RWPE2 (cell line): ENCODE data around the gene LPCAT1.
"Not testable (repeated sequence)": the region's sequence is repeated elsewhere in the genome, so short reads cannot be mapped to it uniquely, and the experiment has no call there.

ENCODE experiments used
- ATAC-seq: fragments of 200-7000 bp; cut with Tn5 transposase; 3 replicates; pipeline ENCODE4 v1.9.1; 2021; ENCODE audit warnings: low read depth
- DNase-seq: peaks from one replicate; pipeline ENCODE4 v3.0.0-alpha.2; 2020; ENCODE audit warnings: low spot score
- H3K27ac ChIP-seq: fragments of 450-650 bp; 2 replicates; pipeline ENCODE4 v1.5.1; 2017; ENCODE audit warnings: mild to moderate bottlenecking; ENCODE audit not compliant: poor library complexity, severe bottlenecking
- H3K27me3 ChIP-seq: fragments of 250-450 bp; sonication (Bioruptor Pico); 2 replicates; pipeline ENCODE4 v1.5.1; 2021; ENCODE audit warnings: mild to moderate bottlenecking, moderate library complexity; ENCODE audit not compliant: insufficient read depth, poor library complexity, severe bottlenecking
- H3K36me3 ChIP-seq: fragments of 250-450 bp; sonication (Bioruptor Pico); 2 replicates; pipeline ENCODE4 v1.5.1; 2020; ENCODE audit warnings: low read depth, mild to moderate bottlenecking, moderate library complexity
- H3K4me1 ChIP-seq: fragments of 250-450 bp; sonication (Bioruptor Pico); 2 replicates; pipeline ENCODE4 v1.5.1; 2021; ENCODE audit warnings: mild to moderate bottlenecking, moderate library complexity; ENCODE audit not compliant: insufficient read depth, poor library complexity, severe bottlenecking
- H3K4me3 ChIP-seq: fragments of 250-450 bp; sonication (Bioruptor Pico); 2 replicates; pipeline ENCODE4 v1.5.1; 2021; ENCODE audit warnings: mild to moderate bottlenecking, moderate library complexity; ENCODE audit not compliant: severe bottlenecking
- H3K9me3 ChIP-seq: fragments of 250-450 bp; sonication (Bioruptor Pico); 2 replicates; pipeline ENCODE4 v1.5.1; 2021; ENCODE audit warnings: mild to moderate bottlenecking, moderate library complexity; ENCODE audit not compliant: severe bottlenecking
- CTCF ChIP-seq: fragments of 450-650 bp; IDR thresholded peaks from one replicate; pipeline ENCODE4 v1.5.1; 2017; ENCODE audit warnings: mild to moderate bottlenecking, moderate library complexity; ENCODE audit not compliant: poor library complexity, severe bottlenecking

Gene LPCAT1

GRCh38 chr5:1462358-1462757 lies 61.4 kb downstream of the LPCAT1 start:
- no peaks in the 10 kb centered on the region for H3K4me1 ChIP-seq
- H3K9me3 ChIP-seq: peaks cover 6% of the 10 kb centered on the region
- no peak overlapping the region for H3K4me3 ChIP-seq
- TF ChIP-seq CTCF: no peak
- H3K27ac ChIP-seq: no peak overlapping the region
- peaks cover 50% of the 10 kb centered on the region for H3K36me3 ChIP-seq
- DNase-seq (peak; percentile 60), ATAC-seq (no peak)
- H3K27me3 ChIP-seq: no peaks in the 10 kb centered on the region

GRCh38 chr5:1461396-1461795 lies 62.4 kb downstream of the LPCAT1 start:
- peaks cover 42% of the 10 kb centered on the region for H3K36me3 ChIP-seq

GRCh38 chr5:1460054-1460682 lies 63.6 kb downstream of the LPCAT1 start:
- no peak overlapping the region for H3K4me3 ChIP-seq
- H3K27me3 ChIP-seq: no peaks in the 10 kb centered on the region
- DNase-seq (no peak), ATAC-seq (peak; percentile 40)
- H3K27ac ChIP-seq: no peak overlapping the region
- no peaks in the 10 kb centered on the region for H3K4me1 ChIP-seq
- peaks cover 32% of the 10 kb centered on the region for H3K36me3 ChIP-seq
- H3K9me3 ChIP-seq: peaks cover 23% of the 10 kb centered on the region
- TF ChIP-seq CTCF: no peak

More at GRCh38 chr5:1461396-1461795, 62.4 kb downstream of the LPCAT1 start:
- no peak for ATAC-seq
- Histone ChIP-seq H3K4me3 (no peak overlapping the region), H3K4me1 (no peaks in the 10 kb centered on the region), H3K9me3 (peaks cover 14% of the 10 kb centered on the region), H3K27ac (no peak overlapping the region), H3K27me3 (no peaks in the 10 kb centered on the region)
- no peak for TF ChIP-seq CTCF
- DNase-seq: no peak

- Histone ChIP-seq H3K36me3 (peaks cover 30% of the 10 kb centered on the region), H3K9me3 (peaks cover 23% of the 10 kb centered on the region)
- not testable (repeated sequence) for H3K27me3 ChIP-seq, DNase-seq, H3K4me1 ChIP-seq, H3K27ac ChIP-seq, ATAC-seq, H3K4me3 ChIP-seq
Measured at GRCh38 chr5:1459435-1459834, 64.3 kb downstream of the LPCAT1 start.

GRCh38 chr5:1456110-1456881 lies 67.5 kb downstream of the LPCAT1 start:
- H3K4me1 ChIP-seq, H3K4me3 ChIP-seq, H3K27ac ChIP-seq, H3K36me3 ChIP-seq, ATAC-seq, DNase-seq: not testable (repeated sequence)
- H3K27me3 ChIP-seq: peaks cover 20% of the 10 kb centered on the region
- peaks cover 31% of the 10 kb centered on the region for H3K9me3 ChIP-seq
